HepG2 (cell line): ENCODE data around the gene CELF2. TPM values are rescaled to one million over a fixed set of nuclear protein-coding genes. Genes with fewer than 3 reads are reported as not detected.

Source experiments
- ATAC-seq: fragments of 200-7000 bp; cut with Tn5 transposase; 3 replicates; pipeline ENCODE4 v1.9.1; 2020; ENCODE audit warnings: mild to moderate bottlenecking, moderate library complexity
- BruUV-seq: library from RNA; stranded (reverse); fragments of 400-500 nt; replicated peaks from 2 replicates; lab custom pipeline; 2021; lab: Mats Ljungman, UMichigan
- CTCF ChIA-PET: fragments of 300-600 bp; formaldehyde crosslinking; extraction: SDS; loops from one replicate; lab custom pipeline; 2021; ENCODE audit warnings: low total read pairs, inconsistent platforms, low intra/inter-chr PET ratio; lab: Yijun Ruan, JAX
- POLR2A ChIA-PET: fragments of 350-600 bp; sonication (Branson Sonifier 250); formaldehyde crosslinking; loops from one replicate; lab custom pipeline; 2020; ENCODE audit warnings: antibody characterized with exemption, inconsistent platforms; lab: Yijun Ruan, JAX
- DNase-seq: peaks from one replicate; pipeline ENCODE4 v3.0.0-alpha.2; 2015; ENCODE audit warnings: low spot score
- FAIRE-seq: peaks from 3 replicates; lab custom pipeline; 2011; peaks lifted over from hg19 to GRCh38; lab: Jason Lieb, UNC
- H2AFZ ChIP-seq: one replicate; pipeline ENCODE4 v1.6.1; 2011; ENCODE audit warnings: low read length, inconsistent platforms
- H3K27ac ChIP-seq: fragments of 300-600 bp; 3 replicates; pipeline ENCODE4 v1.8.0; 2011; ENCODE audit warnings: mixed run types, mild to moderate bottlenecking, mixed read lengths, low read length, inconsistent platforms; ENCODE audit not compliant: insufficient read depth; ENCODE audit errors: extremely low read length
- H3K27me3 ChIP-seq, 2 experiments: fragments of 200-600 bp in 1 of 2; 2 replicates in 1 of 2; 3 replicates in 1 of 2; pipeline versions ENCODE4 v1.6.0 to v1.8.0; 2011; ENCODE audit warnings: low read length in 2 of 2, mild to moderate bottlenecking in 2 of 2, moderate library complexity in 2 of 2, inconsistent platforms in 1 of 2; ENCODE audit not compliant: insufficient read depth in 2 of 2, control insufficient read depth in 1 of 2
- H3K36me3 ChIP-seq, 2 experiments: fragments of 200-600 bp in 1 of 2; replicated peaks in 1 of 2; 2 replicates in 1 of 2; 3 replicates in 1 of 2; pipeline versions ENCODE4 v1.5.1 to v1.8.0; 2011; ENCODE audit warnings: low read length in 2 of 2, inconsistent platforms in 1 of 2; ENCODE audit not compliant: insufficient read depth in 2 of 2, control insufficient read depth in 1 of 2
- H3K4me1 ChIP-seq: 2 replicates; pipeline ENCODE4 v1.5.1; 2012; ENCODE audit warnings: low read length, inconsistent platforms; ENCODE audit not compliant: insufficient read depth
- H3K4me2 ChIP-seq: 2 replicates; pipeline ENCODE4 v1.6.0; 2011; ENCODE audit warnings: low read depth, low read length, inconsistent platforms
- H3K4me3 ChIP-seq, 3 experiments: fragments of 200-600 bp in 1 of 3; sonication (generic), shearing (Covaris generic) in 1 of 3; replicated peaks in 1 of 3; 2 replicates each; pipeline ENCODE4 v1.5.1; 2011 to 2016; ENCODE audit warnings: low read length in 3 of 3, inconsistent platforms in 2 of 3, low read depth in 2 of 3, mild to moderate bottlenecking in 2 of 3, control low read depth in 1 of 3, mixed read lengths in 1 of 3; ENCODE audit not compliant: insufficient read depth in 1 of 3
- H3K79me2 ChIP-seq: one replicate; pipeline ENCODE4 v1.6.1; 2011; ENCODE audit warnings: low read length, inconsistent platforms; ENCODE audit not compliant: insufficient read depth
- H3K9ac ChIP-seq: 2 replicates; pipeline ENCODE4 v1.6.0; 2011; ENCODE audit warnings: mild to moderate bottlenecking, low read depth, low read length, inconsistent platforms; ENCODE audit not compliant: insufficient read depth
- H3K9me3 ChIP-seq: 2 replicates; pipeline ENCODE4 v1.5.1; 2012; ENCODE audit warnings: mild to moderate bottlenecking, low read length
- H4K20me1 ChIP-seq: 2 replicates; pipeline ENCODE4 v1.6.0; 2011; ENCODE audit warnings: inconsistent platforms, mild to moderate bottlenecking, low read length, moderate library complexity; ENCODE audit not compliant: insufficient read depth
- ADNP ChIP-seq: sonication (generic); formaldehyde crosslinking; IDR thresholded peaks from 2 replicates; pipeline ENCODE4 v1.4.0; 2020; ENCODE audit warnings: missing genetic modification reagents
- ARNT2 ChIP-seq: sonication (generic); formaldehyde crosslinking; IDR thresholded peaks from 2 replicates; pipeline ENCODE4 v1.8.0; 2022; ENCODE audit warnings: mild to moderate bottlenecking, low read depth, missing genetic modification reagents, moderate library complexity
- CENPX ChIP-seq: sonication (generic); formaldehyde crosslinking; IDR thresholded peaks from 2 replicates; pipeline ENCODE4 v1.9.0; 2021; ENCODE audit warnings: mild to moderate bottlenecking, missing genetic modification reagents, moderate library complexity
- GATA4 ChIP-seq: sonication (generic); IDR thresholded peaks from 2 replicates; pipeline ENCODE4 v1.6.1; 2016; ENCODE audit warnings: antibody characterized with exemption, low read depth, borderline replicate concordance
- KDM1A ChIP-seq: IDR thresholded peaks from 2 replicates; pipeline ENCODE4 v1.6.1; 2016; ENCODE audit warnings: missing compliant biosample characterization
- KDM5A ChIP-seq: fragments of 200-600 bp; sonication (generic); IDR thresholded peaks from 2 replicates; pipeline ENCODE4 v1.7.0; 2018; ENCODE audit warnings: antibody characterized with exemption, mild to moderate bottlenecking, low read length, borderline replicate concordance
- MTA1 ChIP-seq: sonication (generic); formaldehyde crosslinking; IDR thresholded peaks from 2 replicates; pipeline ENCODE4 v1.4.0; 2020; ENCODE audit warnings: missing genetic modification reagents, mild to moderate bottlenecking, borderline replicate concordance
- POLR2G ChIP-seq: fragments of 200-400 bp; formaldehyde crosslinking; IDR thresholded peaks from 2 replicates; pipeline ENCODE4 v1.6.1; 2018; ENCODE audit warnings: mild to moderate bottlenecking, low read depth, low read length, moderate library complexity
- U2AF1 ChIP-seq: fragments of 200-400 bp; formaldehyde crosslinking; optimal IDR thresholded peaks from 2 replicates; pipeline ENCODE3; 2017; ENCODE audit warnings: mild to moderate bottlenecking, low read depth, low read length
- XBP1 ChIP-seq: sonication (generic); formaldehyde crosslinking; IDR thresholded peaks from 2 replicates; pipeline ENCODE4 v1.5.0; 2020; ENCODE audit warnings: missing genetic modification reagents
- ZNF326 ChIP-seq: sonication (generic); formaldehyde crosslinking; IDR thresholded peaks from 2 replicates; pipeline ENCODE4 v1.4.0; 2020; ENCODE audit warnings: missing genetic modification reagents, borderline replicate concordance
- ZNF501 ChIP-seq: sonication (generic); formaldehyde crosslinking; IDR thresholded peaks from 2 replicates; pipeline ENCODE4 v1.5.1; 2020; ENCODE audit warnings: mild to moderate bottlenecking, moderate library complexity, missing genetic modification reagents
- ZNF629 ChIP-seq: sonication (generic); formaldehyde crosslinking; conservative IDR thresholded peaks from 2 replicates; pipeline ENCODE4 v1.5.0; 2020; ENCODE audit warnings: missing genetic modification reagents
- WGBS: methylation state at CpG from one replicate; pipeline ENCODE4 v1.1.6; 2017; ENCODE audit warnings: low lambda C conversion rate; 5-methylcytosine and 5-hydroxymethylcytosine counted together
- in situ Hi-C: cut with HindIII; loops from 2 replicates; pipeline ENCODE4 v1.10.0; 2017; ENCODE audit warnings: low pct_unique_long_range_greater_than_20kb; ENCODE audit not compliant: extremely low pct_ligation_motif_present
- intact Hi-C: fragments of 100-400 bp; cut with micrococcal nuclease; formaldehyde crosslinking; loops from one replicate; pipeline ENCODE4 v1.10.0; 2022; ENCODE audit not compliant: unreplicated experiment
- polyA plus RNA-seq, 8 experiments: library from polyadenylated mRNA; depleted of rRNA in 3 of 8; stranded (reverse) in 7 of 8; unstranded in 1 of 8; fragments of >200 nt; fragmentation: Illumina TruSeq in 4 of 8; extraction: Trizol in 4 of 8; gene quantifications; 2 replicates each; pipeline versions ENCODE4 v1.2.1 to v1.2.3, GENCODE V29; 2011 to 2016; ENCODE audit warnings: low read depth in 4 of 8, missing spikeins in 1 of 8, mixed read lengths in 1 of 8; ENCODE audit not compliant: insufficient read depth in 1 of 8
- total RNA-seq, 5 experiments: library from RNA; depleted of rRNA; stranded (reverse); fragments of >200 nt; fragmentation: Illumina TruSeq; extraction: Trizol; gene quantifications; 2 replicates each; pipeline ENCODE4 v1.2.3, GENCODE V29; 2016; ENCODE audit warnings: low read depth in 1 of 5
- TF ChIP-seq, protein P1 (sequence below): sonication (generic); formaldehyde crosslinking; IDR thresholded peaks from 2 replicates; pipeline ENCODE4 v1.5.0; 2020; ENCODE audit warnings: missing genetic modification reagents
- TF ChIP-seq, protein P2 (sequence below): sonication (generic); formaldehyde crosslinking; IDR thresholded peaks from 2 replicates; pipeline ENCODE4 v1.4.0; 2020; ENCODE audit warnings: missing genetic modification reagents, borderline replicate concordance
- TF ChIP-seq, protein P3 (sequence below): sonication (generic); formaldehyde crosslinking; IDR thresholded peaks from 2 replicates; pipeline ENCODE4 v1.5.0; 2020; ENCODE audit warnings: missing genetic modification reagents
- TF ChIP-seq, protein P4 (sequence below): sonication (generic); formaldehyde crosslinking; IDR thresholded peaks from 2 replicates; pipeline ENCODE4 v1.4.0; 2020; ENCODE audit warnings: mild to moderate bottlenecking, missing genetic modification reagents, borderline replicate concordance
- TF ChIP-seq, protein P5 (sequence below): sonication (generic); formaldehyde crosslinking; IDR thresholded peaks from 2 replicates; pipeline ENCODE4 v1.8.0; 2022; ENCODE audit warnings: mild to moderate bottlenecking, missing genetic modification reagents, moderate library complexity

The CELF2 gene
- total and polyA plus RNA-seq, 2 of the 13 experiments (the other 11 are each of a cell fraction or from before 2014, with no cell fraction given): not detected

DNA sequence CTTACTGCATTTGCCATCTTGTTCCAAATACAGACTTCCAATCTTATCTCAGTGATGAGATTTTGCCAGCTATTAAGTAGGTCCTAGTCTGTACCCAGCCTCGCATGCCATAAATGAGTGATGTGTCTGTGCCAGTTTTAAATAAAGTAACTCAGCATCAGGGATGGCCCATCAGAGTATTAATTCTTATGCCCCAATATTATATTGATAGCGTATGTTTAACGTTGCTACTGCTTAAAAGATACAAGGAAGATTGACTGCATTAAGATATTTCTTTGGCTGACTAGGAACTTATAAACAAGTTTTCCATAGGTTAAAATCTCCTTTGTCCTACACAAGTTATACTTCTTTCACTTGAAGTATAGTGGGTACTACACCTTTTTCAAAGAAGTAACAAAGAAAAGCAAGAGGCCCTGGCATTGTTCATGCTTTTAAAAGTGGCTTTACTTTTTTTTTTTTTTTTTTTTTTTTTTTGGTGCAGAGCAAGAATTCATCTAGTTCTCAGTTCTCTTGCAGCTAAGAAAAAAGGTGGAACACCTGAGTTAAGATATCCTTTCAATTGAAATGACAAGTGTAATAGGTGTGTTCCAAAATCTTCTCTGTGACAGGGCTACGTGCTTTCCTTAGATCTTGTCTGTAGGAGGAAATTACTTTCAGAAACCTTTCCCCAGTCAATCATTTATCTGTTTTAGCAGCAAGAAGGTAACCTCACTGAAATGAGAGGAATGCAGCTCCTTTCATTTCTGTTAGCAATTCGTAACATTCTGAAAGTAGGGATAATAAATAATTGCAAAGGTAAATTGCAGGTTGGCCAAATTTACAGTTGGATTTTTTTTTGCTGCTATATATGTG is 245.0 kb downstream of the CELF2 start:
- H3K4me2 ChIP-seq: no peak overlapping the region
- TF ChIP-seq, protein P1, sequence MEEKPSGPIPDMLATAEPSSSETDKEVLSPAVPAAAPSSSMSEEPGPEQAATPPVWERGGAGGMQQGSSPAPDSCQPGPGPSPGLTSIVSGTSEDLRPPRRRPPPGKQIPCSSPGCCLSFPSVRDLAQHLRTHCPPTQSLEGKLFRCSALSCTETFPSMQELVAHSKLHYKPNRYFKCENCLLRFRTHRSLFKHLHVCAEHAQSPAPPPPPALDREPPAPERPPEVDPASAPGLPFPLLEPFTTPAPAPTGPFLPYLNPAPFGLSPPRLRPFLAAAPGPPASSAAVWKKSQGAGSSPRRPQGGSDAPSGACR (CRISPR knock-in tag): no peak
- TF ChIP-seq MTA1 (CRISPR knock-in tag) (no peak), CENPX (no peak), ZNF326 (CRISPR knock-in tag) (no peak), KDM1A (no peak), ZNF629 (CRISPR knock-in tag) (no peak), ADNP (CRISPR knock-in tag) (no peak), POLR2G (no peak), ARNT2 (CRISPR knock-in tag) (no peak), XBP1 (CRISPR knock-in tag) (no peak), GATA4 (no peak), U2AF1 (no peak), KDM5A (no peak), ZNF501 (CRISPR knock-in tag) (no peak)
- TF ChIP-seq, protein P2, sequence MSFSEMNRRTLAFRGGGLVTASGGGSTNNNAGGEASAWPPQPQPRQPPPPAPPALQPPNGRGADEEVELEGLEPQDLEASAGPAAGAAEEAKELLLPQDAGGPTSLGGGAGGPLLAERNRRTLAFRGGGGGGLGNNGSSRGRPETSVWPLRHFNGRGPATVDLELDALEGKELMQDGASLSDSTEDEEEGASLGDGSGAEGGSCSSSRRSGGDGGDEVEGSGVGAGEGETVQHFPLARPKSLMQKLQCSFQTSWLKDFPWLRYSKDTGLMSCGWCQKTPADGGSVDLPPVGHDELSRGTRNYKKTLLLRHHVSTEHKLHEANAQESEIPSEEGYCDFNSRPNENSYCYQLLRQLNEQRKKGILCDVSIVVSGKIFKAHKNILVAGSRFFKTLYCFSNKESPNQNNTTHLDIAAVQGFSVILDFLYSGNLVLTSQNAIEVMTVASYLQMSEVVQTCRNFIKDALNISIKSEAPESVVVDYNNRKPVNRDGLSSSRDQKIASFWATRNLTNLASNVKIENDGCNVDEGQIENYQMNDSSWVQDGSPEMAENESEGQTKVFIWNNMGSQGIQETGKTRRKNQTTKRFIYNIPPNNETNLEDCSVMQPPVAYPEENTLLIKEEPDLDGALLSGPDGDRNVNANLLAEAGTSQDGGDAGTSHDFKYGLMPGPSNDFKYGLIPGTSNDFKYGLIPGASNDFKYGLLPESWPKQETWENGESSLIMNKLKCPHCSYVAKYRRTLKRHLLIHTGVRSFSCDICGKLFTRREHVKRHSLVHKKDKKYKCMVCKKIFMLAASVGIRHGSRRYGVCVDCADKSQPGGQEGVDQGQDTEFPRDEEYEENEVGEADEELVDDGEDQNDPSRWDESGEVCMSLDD: no peak
- TF ChIP-seq, protein P3, sequence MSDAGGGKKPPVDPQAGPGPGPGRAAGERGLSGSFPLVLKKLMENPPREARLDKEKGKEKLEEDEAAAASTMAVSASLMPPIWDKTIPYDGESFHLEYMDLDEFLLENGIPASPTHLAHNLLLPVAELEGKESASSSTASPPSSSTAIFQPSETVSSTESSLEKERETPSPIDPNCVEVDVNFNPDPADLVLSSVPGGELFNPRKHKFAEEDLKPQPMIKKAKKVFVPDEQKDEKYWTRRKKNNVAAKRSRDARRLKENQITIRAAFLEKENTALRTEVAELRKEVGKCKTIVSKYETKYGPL (CRISPR knock-in tag): no peak
- TF ChIP-seq, protein P4, sequence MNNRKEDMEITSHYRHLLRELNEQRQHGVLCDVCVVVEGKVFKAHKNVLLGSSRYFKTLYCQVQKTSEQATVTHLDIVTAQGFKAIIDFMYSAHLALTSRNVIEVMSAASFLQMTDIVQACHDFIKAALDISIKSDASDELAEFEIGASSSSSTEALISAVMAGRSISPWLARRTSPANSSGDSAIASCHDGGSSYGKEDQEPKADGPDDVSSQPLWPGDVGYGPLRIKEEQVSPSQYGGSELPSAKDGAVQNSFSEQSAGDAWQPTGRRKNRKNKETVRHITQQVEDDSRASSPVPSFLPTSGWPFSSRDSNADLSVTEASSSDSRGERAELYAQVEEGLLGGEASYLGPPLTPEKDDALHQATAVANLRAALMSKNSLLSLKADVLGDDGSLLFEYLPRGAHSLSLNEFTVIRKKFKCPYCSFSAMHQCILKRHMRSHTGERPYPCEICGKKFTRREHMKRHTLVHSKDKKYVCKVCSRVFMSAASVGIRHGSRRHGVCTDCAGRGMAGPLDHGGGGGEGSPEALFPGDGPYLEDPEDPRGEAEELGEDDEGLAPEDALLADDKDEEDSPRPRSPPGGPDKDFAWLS (CRISPR knock-in tag): no peak
- TF ChIP-seq, protein P5, sequence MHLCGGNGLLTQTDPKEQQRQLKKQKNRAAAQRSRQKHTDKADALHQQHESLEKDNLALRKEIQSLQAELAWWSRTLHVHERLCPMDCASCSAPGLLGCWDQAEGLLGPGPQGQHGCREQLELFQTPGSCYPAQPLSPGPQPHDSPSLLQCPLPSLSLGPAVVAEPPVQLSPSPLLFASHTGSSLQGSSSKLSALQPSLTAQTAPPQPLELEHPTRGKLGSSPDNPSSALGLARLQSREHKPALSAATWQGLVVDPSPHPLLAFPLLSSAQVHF (CRISPR knock-in tag): no peak

More for the DNA sequence above, 245.0 kb downstream of the CELF2 start:
- Histone ChIP-seq H3K9ac (no peak overlapping the region), H3K4me1 (no peaks in the 10 kb centered on the region), H3K9me3 (no peaks in the 10 kb centered on the region), H4K20me1 (no peaks in the 10 kb centered on the region), H2AFZ (no peak overlapping the region), H3K27me3 (peaks cover 1 to 35% of the 10 kb centered on the region in 2 experiments; a peak in 3 of 5 replicates), H3K27ac (no peak overlapping the region), H3K4me3 (no peak overlapping the region), H3K79me2 (no peaks in the 10 kb centered on the region), H3K36me3 (no peaks in the 10 kb centered on the region)
- 10% methylated on average over 5 of the region's 5 CpGs for WGBS
- no TSS peak for BruUV-seq
- no peak for ATAC-seq
- in situ Hi-C loops: no loop called here
- FAIRE-seq: no peak
- POLR2A ChIA-PET: no interaction called here
- DNase-seq: no peak
- intact Hi-C loops: no loop called here
- CTCF ChIA-PET: no interaction called here
